A673 (cell line): ENCODE results near the gene MRTFA. TPM values are rescaled to one million over a fixed set of nuclear protein-coding genes. Genes with fewer than 3 reads are reported as not detected.

ENCODE experiments used
- BruUV-seq: library from RNA; stranded (reverse); fragments of 400-500 nt; replicated peaks from 2 replicates; lab custom pipeline; 2021; lab: Mats Ljungman, UMichigan
- CTCF ChIA-PET: fragments of 300-600 bp; sonication (Branson Sonifier 250); formaldehyde crosslinking; loops from one replicate; lab custom pipeline; 2022; ENCODE audit warnings: antibody characterized with exemption; lab: Charles Lee
- POLR2A ChIA-PET: fragments of 300-600 bp; sonication (Branson Sonifier 250); formaldehyde crosslinking; loops from one replicate; lab custom pipeline; 2022; ENCODE audit warnings: antibody characterized with exemption; ENCODE audit not compliant: low non-redundant PET; lab: Charles Lee
- DNase-seq: peaks from one replicate; pipeline ENCODE4 v3.0.0-alpha.2; 2015; ENCODE audit warnings: low spot score
- H3K27ac ChIP-seq: fragments of 200-600 bp; sonication (generic); 2 replicates; pipeline ENCODE4 v1.5.1; 2016; ENCODE audit warnings: mixed run types, low read depth, mild to moderate bottlenecking, mixed read lengths, antibody characterized with exemption, low read length; ENCODE audit not compliant: poor library complexity, severe bottlenecking
- H3K27me3 ChIP-seq: fragments of 200-600 bp; sonication (generic); replicated peaks from 2 replicates; pipeline ENCODE4 v1.6.1; 2017; ENCODE audit warnings: mixed run types, low read depth, mild to moderate bottlenecking, mixed read lengths, antibody characterized with exemption, low read length; ENCODE audit not compliant: insufficient read depth, poor library complexity
- H3K36me3 ChIP-seq: fragments of 200-600 bp; sonication (generic); 2 replicates; pipeline ENCODE4 v1.6.1; 2016; ENCODE audit warnings: mixed run types, mild to moderate bottlenecking, mixed read lengths, antibody characterized with exemption, low read length; ENCODE audit not compliant: insufficient read depth, poor library complexity, severe bottlenecking
- H3K4me1 ChIP-seq: fragments of 200-600 bp; sonication (generic); 2 replicates; pipeline ENCODE4 v1.6.1; 2017; ENCODE audit warnings: mixed run types, mild to moderate bottlenecking, mixed read lengths, antibody characterized with exemption, low read length; ENCODE audit not compliant: insufficient read depth, poor library complexity, severe bottlenecking
- H3K4me3 ChIP-seq: fragments of 200-600 bp; sonication (generic); 2 replicates; pipeline ENCODE4 v1.5.1; 2016; ENCODE audit warnings: low read depth, mixed run types, mild to moderate bottlenecking, mixed read lengths, low read length; ENCODE audit not compliant: poor library complexity, severe bottlenecking
- H3K9me3 ChIP-seq: fragments of 200-600 bp; sonication (generic); 2 replicates; pipeline ENCODE4 v1.6.1; 2016; ENCODE audit warnings: mixed run types, low read depth, mild to moderate bottlenecking, mixed read lengths, antibody characterized with exemption, low read length; ENCODE audit not compliant: poor library complexity, severe bottlenecking
- EZH2 ChIP-seq: fragments of 200-600 bp; sonication (generic); IDR thresholded peaks from 2 replicates; pipeline ENCODE4 v1.6.1; 2017; ENCODE audit warnings: borderline replicate concordance, low read depth, mild to moderate bottlenecking, mixed read lengths, antibody characterized with exemption, low read length; ENCODE audit not compliant: poor library complexity, severe bottlenecking
- intact Hi-C: fragments of 100-400 bp; cut with micrococcal nuclease; formaldehyde crosslinking; loops from one replicate; pipeline ENCODE4 v1.10.0; 2022; ENCODE audit not compliant: unreplicated experiment
- total RNA-seq: library from RNA; stranded (reverse); gene quantifications from 2 replicates; pipeline ENCODE4 v1.2.3, GENCODE V29; 2021
- TF ChIP-seq, protein P1 (sequence below): fragments of 300-800, 200-600 bp; sonication (generic); conservative IDR thresholded peaks from 2 replicates; pipeline ENCODE4 v1.5.1; 2017; ENCODE audit warnings: low read depth, mild to moderate bottlenecking, antibody characterized with exemption, low read length, moderate library complexity, mixed read lengths

The MRTFA gene
- total RNA-seq, 1 experiment from 2014 or later = 35.8 TPM

DNA sequence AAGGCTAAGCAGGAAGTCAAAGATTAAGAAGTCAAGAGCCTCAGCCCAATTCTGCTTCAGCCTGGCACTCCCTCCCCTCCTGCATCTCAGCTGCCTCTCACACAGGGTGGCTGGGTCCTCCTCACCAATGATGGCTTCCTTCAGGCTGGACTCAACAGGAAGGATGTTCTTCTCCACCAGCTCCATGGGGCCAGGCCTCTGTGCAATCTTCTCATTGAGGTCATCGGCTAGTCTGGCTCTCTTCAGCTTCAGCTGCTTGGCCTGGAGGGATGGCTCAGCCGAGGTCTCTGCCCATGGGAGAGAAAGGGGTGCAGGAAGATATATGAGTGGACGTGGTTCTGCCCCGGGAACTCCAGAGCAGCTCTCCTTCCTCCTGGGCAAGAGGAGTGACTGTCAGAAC is 207.0 kb downstream of the MRTFA start:
- H3K4me1 ChIP-seq = no peaks in the 10 kb centered on the region
- ChIA-PET CTCF (no interaction called here), POLR2A (no interaction called here)
- no TSS peak for BruUV-seq
- TF ChIP-seq, protein P1, sequence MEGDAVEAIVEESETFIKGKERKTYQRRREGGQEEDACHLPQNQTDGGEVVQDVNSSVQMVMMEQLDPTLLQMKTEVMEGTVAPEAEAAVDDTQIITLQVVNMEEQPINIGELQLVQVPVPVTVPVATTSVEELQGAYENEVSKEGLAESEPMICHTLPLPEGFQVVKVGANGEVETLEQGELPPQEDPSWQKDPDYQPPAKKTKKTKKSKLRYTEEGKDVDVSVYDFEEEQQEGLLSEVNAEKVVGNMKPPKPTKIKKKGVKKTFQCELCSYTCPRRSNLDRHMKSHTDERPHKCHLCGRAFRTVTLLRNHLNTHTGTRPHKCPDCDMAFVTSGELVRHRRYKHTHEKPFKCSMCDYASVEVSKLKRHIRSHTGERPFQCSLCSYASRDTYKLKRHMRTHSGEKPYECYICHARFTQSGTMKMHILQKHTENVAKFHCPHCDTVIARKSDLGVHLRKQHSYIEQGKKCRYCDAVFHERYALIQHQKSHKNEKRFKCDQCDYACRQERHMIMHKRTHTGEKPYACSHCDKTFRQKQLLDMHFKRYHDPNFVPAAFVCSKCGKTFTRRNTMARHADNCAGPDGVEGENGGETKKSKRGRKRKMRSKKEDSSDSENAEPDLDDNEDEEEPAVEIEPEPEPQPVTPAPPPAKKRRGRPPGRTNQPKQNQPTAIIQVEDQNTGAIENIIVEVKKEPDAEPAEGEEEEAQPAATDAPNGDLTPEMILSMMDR = no peak
- TF ChIP-seq EZH2 = no peak
- H3K4me3 ChIP-seq = no peak overlapping the region
- H3K36me3 ChIP-seq = no peaks in the 10 kb centered on the region
- no peaks in the 10 kb centered on the region for H3K9me3 ChIP-seq
- DNase-seq = no peak
- no peaks in the 10 kb centered on the region for H3K27me3 ChIP-seq
- intact Hi-C loops = no loop called here
- no peak overlapping the region for H3K27ac ChIP-seq

DNA sequence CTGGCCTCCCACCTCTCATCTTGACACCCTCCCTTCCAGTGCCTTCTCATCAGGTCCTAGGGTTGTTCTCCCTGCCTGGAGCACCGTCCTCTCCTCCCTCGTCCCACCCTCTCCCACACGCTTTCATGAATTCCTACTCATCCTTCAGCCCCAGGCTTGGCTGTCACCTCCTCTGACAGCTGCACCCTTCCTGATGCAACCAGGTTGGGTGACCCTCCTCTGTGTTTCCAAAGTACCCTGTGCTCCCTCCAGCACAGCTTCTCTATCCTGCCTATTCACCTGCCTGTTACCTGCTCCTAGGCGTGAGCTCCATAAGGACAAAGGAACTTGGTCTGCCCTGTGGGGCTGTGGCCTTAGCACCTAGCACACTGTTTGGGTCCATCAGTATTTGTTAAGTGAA is 207.7 kb downstream of the MRTFA start:
- Histone ChIP-seq H3K27me3 (no peaks in the 10 kb centered on the region), H3K4me3 (no peak overlapping the region), H3K27ac (no peak overlapping the region), H3K9me3 (no peaks in the 10 kb centered on the region), H3K36me3 (no peaks in the 10 kb centered on the region), H3K4me1 (no peaks in the 10 kb centered on the region)
- no TSS peak for BruUV-seq
- ChIA-PET POLR2A (no interaction called here), CTCF (no interaction called here)
- TF ChIP-seq, protein P1 = no peak
- TF ChIP-seq EZH2 = no peak
- intact Hi-C loops = no loop called here
- no peak for DNase-seq

DNA sequence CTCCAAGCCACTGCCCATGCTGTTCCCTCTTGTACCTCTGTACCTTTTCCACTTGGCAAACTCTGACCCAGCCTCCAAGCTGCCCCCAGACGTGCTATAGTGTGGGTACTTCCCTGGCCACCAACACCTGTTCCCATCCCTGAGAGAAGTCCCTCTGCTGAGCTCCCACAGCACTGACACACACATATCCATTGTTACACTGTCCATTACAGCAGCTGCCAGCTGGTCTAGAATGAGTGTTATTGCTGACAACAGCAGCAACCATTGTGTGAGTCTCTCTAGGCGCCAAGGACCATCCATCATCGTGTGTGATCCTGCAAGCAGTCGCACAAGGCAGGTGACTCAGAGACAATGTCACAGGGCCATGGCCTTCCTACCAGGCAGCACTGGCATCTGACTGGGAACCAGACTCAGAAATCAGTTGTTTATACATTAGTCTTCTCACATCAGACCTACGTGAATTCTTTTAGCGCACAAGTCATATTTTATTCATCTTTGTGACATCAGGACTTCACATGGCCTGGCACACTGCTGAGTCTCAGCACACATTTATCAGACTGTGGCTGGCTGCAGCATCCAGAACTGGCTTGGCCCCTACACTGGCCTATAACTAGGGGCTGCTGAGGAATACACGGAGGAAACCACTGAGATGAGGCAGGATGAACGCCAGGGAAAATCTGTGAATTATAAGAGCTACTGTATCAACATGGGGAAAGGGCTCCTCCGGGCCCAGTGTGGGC is 209.8 kb downstream of the MRTFA start:
- DNase-seq = no peak
- no peak overlapping the region for H3K27ac ChIP-seq
- H3K4me3 ChIP-seq = no peak overlapping the region
- TF ChIP-seq, protein P1 = no peak
- TF ChIP-seq EZH2 = no peak
- no TSS peak for BruUV-seq
- CTCF ChIA-PET = interaction anchor here (0.5 kb wide), 1 partner anchor 30 kb away, joined by 3 read pairs; no protein-coding TSS in a partner anchor
- intact Hi-C loops = no loop called here
- H3K36me3 ChIP-seq = no peaks in the 10 kb centered on the region
- POLR2A ChIA-PET = no interaction called here
- H3K4me1 ChIP-seq = no peaks in the 10 kb centered on the region
- no peaks in the 10 kb centered on the region for H3K9me3 ChIP-seq
- no peaks in the 10 kb centered on the region for H3K27me3 ChIP-seq
